ENCODE results near the gene ZFYVE9.

- no peak for TF ChIP-seq CTCF (IDR thresholded peaks at IDR 0.05)
- no peak for TF ChIP-seq POLR2A (IDR thresholded peaks at IDR 0.05)
Measured at GRCh38 chr1:52122384-52122783, 19.5 kb upstream of the ZFYVE9 start.
